ENCODE data around the gene ORAI3.

DNA sequence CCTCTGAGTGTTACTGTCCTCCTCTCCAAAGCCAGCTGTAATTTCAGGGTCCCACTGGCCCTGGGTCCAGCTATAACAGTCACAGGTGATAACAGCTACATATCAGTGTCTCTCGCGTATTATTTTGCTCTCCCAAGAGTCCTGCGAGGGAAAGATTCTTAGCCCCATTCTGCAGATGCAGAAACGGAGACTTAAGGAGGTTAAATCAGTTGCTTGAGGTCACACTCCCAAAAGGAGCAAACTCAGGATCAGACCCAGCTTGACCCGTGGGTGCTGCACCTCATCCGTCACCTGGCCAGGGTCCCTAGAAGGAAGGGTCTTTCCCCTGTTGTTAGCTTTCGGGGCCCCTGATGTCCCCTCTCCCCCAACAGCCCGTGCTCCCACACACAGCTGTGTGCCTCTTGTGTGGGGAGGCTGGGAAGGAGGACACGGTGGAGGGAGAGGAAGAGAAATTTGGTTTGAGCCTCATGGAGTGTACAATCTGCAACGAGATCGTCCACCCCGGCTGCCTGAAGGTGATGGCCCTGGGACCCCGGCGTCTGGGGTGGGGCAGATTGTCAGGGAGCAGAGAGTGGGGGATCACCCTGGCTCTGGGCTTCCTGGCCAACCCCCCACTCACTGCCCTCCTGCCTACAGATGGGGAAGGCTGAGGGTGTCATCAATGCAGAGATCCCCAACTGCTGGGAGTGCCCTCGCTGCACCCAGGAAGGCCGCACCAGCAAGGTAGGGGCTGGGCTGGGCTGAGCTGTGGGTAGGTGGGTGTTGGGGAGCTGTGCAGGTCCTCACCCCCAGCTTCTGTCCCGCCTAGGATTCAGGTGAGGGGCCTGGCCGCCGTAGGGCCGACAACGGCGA, 21.7 kb upstream of the ORAI3 start:
- TF ChIP-seq CTCF (conservative IDR thresholded peaks at IDR 0.05 in 1 of 2, IDR thresholded peaks at IDR 0.05 in 1 of 2; ENCODE audit: low read depth in 1 of 2, low read length in 2 of 2), result no peak
- no peak for TF ChIP-seq EZH2 (IDR thresholded peaks at IDR 0.05; ENCODE audit: low read length, missing control alignments)

All from fibroblast of lung (primary cell).